K562 (cell line): ENCODE measurements around the gene ECPAS. TPM values are rescaled to one million over a fixed set of nuclear protein-coding genes. Genes with fewer than 3 reads are reported as not detected.

ENCODE experiments used
- ATAC-seq: fragments of 200-7000 bp; cut with Tn5 transposase; 3 replicates; pipeline ENCODE4 v1.9.1; 2020; ENCODE audit warnings: moderate library complexity
- BruUV-seq: library from RNA; stranded (reverse); fragments of 400-500 nt; replicated peaks from 2 replicates; lab custom pipeline; 2021; lab: Mats Ljungman, UMichigan
- CTCF ChIA-PET: fragments of 300-600 bp; formaldehyde crosslinking; extraction: SDS; loops from one replicate; lab custom pipeline; 2021; ENCODE audit warnings: low intra/inter-chr PET ratio; lab: Yijun Ruan, JAX
- POLR2A ChIA-PET: fragments of 300-600, 350-650 bp; sonication (Branson Sonifier 250); formaldehyde crosslinking; extraction: SDS; loops from one replicate; lab custom pipeline; 2021; ENCODE audit warnings: antibody characterized with exemption, inconsistent platforms; lab: Yijun Ruan, JAX
- DNase-seq, 4 experiments: peaks; one replicate each; pipeline versions ENCODE4 v3.0.0 to v3.0.0-alpha.2; 2011 to 2018; ENCODE audit warnings: low spot score in 3 of 4, mixed read lengths in 3 of 4; ENCODE audit errors: extremely low read depth in 1 of 4
- FAIRE-seq: peaks from 2 replicates; lab custom pipeline; 2011; peaks lifted over from hg19 to GRCh38; lab: Jason Lieb, UNC
- H2AFZ ChIP-seq: 2 replicates; pipeline ENCODE4 v1.6.0; 2011; ENCODE audit warnings: low read depth, low read length, control low read depth, inconsistent platforms
- H3K27ac ChIP-seq: fragments of 200-600 bp; 3 replicates; pipeline ENCODE4 v1.8.0; 2011; ENCODE audit warnings: low read depth, mild to moderate bottlenecking, control low read depth, inconsistent platforms, low read length, moderate library complexity, mixed read lengths; ENCODE audit errors: extremely low read depth
- H3K27me3 ChIP-seq, 2 experiments: fragments of 300-600 bp in 1 of 2; 2 replicates in 1 of 2; 3 replicates in 1 of 2; pipeline versions ENCODE4 v1.6.0 to v1.8.0; 2011; ENCODE audit warnings: inconsistent platforms in 2 of 2, low read length in 2 of 2, mild to moderate bottlenecking in 1 of 2, mixed read lengths in 1 of 2, moderate library complexity in 1 of 2; ENCODE audit not compliant: control insufficient read depth in 2 of 2, insufficient read depth in 2 of 2
- H3K36me3 ChIP-seq: fragments of 300-600 bp; 3 replicates; pipeline ENCODE4 v1.8.0; 2011; ENCODE audit warnings: mild to moderate bottlenecking, low read length, inconsistent platforms; ENCODE audit not compliant: control insufficient read depth, insufficient read depth
- H3K4me1 ChIP-seq, 2 experiments: fragments of 200-600 bp in 1 of 2; replicated peaks in 1 of 2; 2 replicates in 1 of 2; 3 replicates in 1 of 2; pipeline versions ENCODE4 v1.5.1 to v1.8.0; 2011; ENCODE audit warnings: inconsistent platforms in 2 of 2, low read length in 2 of 2, mild to moderate bottlenecking in 1 of 2, mixed read lengths in 1 of 2, moderate library complexity in 1 of 2; ENCODE audit not compliant: control insufficient read depth in 2 of 2, insufficient read depth in 2 of 2
- H3K4me2 ChIP-seq: 2 replicates; pipeline ENCODE4 v1.6.1; 2011; ENCODE audit warnings: low read length, control low read depth, inconsistent platforms, mixed read lengths; ENCODE audit not compliant: insufficient read depth
- H3K4me3 ChIP-seq: fragments of 200-600 bp; sonication (generic), shearing (Covaris generic); 2 replicates; pipeline ENCODE4 v1.5.1; 2016; ENCODE audit warnings: control low read depth, inconsistent platforms
- H3K79me2 ChIP-seq: fragments of 200-600 bp; 3 replicates; pipeline ENCODE4 v1.8.0; 2011; ENCODE audit warnings: low read length, inconsistent platforms; ENCODE audit not compliant: control insufficient read depth, insufficient read depth
- H3K9ac ChIP-seq, 2 experiments: 2 replicates each; pipeline versions ENCODE4 v1.6.0 to v1.6.1; 2011; ENCODE audit warnings: low read depth in 2 of 2, low read length in 2 of 2, control low read depth in 1 of 2, inconsistent platforms in 1 of 2, mild to moderate bottlenecking in 1 of 2, mixed read lengths in 1 of 2; ENCODE audit not compliant: insufficient read depth in 1 of 2
- H3K9me1 ChIP-seq: one replicate; pipeline ENCODE4 v1.6.0; 2011; ENCODE audit warnings: inconsistent platforms, mild to moderate bottlenecking, low read length, moderate library complexity; ENCODE audit not compliant: control insufficient read depth, insufficient read depth
- H3K9me3 ChIP-seq: replicated peaks from 2 replicates; pipeline ENCODE4 v1.5.1; 2011; ENCODE audit warnings: low read depth, low read length, inconsistent platforms; ENCODE audit not compliant: control insufficient read depth, insufficient read depth
- H4K20me1 ChIP-seq: replicated peaks from 2 replicates; pipeline ENCODE4 v1.6.1; 2011; ENCODE audit warnings: low read length, inconsistent platforms, mixed read lengths; ENCODE audit not compliant: control insufficient read depth, insufficient read depth
- CBFB ChIP-seq: sonication (generic); formaldehyde crosslinking; IDR thresholded peaks from 2 replicates; pipeline ENCODE4 v1.4.0; 2020; ENCODE audit warnings: mild to moderate bottlenecking, missing genetic modification reagents
- FOXA1 ChIP-seq: fragments of 450-650 bp; IDR thresholded peaks from 2 replicates; pipeline ENCODE4 v1.6.1; 2016; ENCODE audit warnings: mild to moderate bottlenecking, borderline replicate concordance
- HDAC3 ChIP-seq: fragments of 450-650 bp; IDR thresholded peaks from 2 replicates; pipeline ENCODE4 v1.6.1; 2018; ENCODE audit warnings: borderline replicate concordance, mild to moderate bottlenecking, moderate library complexity; ENCODE audit not compliant: partially characterized antibody
- HSF4 ChIP-seq: fragments of 250-450 bp; sonication (Bioruptor Pico); IDR thresholded peaks from 2 replicates; pipeline ENCODE4 v2.1.2; 2022; ENCODE audit warnings: mild to moderate bottlenecking, moderate library complexity, borderline replicate concordance
- LARP7 ChIP-seq: fragments of 450-650 bp; IDR thresholded peaks from 2 replicates; pipeline ENCODE4 v1.6.1; 2016
- PYGO2 ChIP-seq: fragments of 450-650 bp; IDR thresholded peaks from 2 replicates; pipeline ENCODE4 v1.6.1; 2016; ENCODE audit warnings: mild to moderate bottlenecking, missing genetic modification characterization, moderate library complexity, missing compliant biosample characterization
- SMAD3 ChIP-seq: fragments of 450-650 bp; formaldehyde crosslinking; conservative IDR thresholded peaks from 2 replicates; pipeline ENCODE4 v1.4.0; 2020; ENCODE audit warnings: mild to moderate bottlenecking
- TCF3 ChIP-seq: sonication (generic); formaldehyde crosslinking; IDR thresholded peaks from 2 replicates; pipeline ENCODE4 v1.4.0; 2020; ENCODE audit warnings: mild to moderate bottlenecking, missing genetic modification reagents
- TCF7L2 ChIP-seq: fragments of 150-350 bp; IDR thresholded peaks from 2 replicates; pipeline ENCODE4 v1.6.1; 2016; ENCODE audit warnings: low read depth, mild to moderate bottlenecking, low read length, moderate library complexity
- ZKSCAN3 ChIP-seq: fragments of 250-450 bp; sonication (Bioruptor Pico); IDR thresholded peaks from 2 replicates; pipeline ENCODE4 v1.4.0; 2020
- ZNF143 ChIP-seq: sonication (generic); formaldehyde crosslinking; IDR thresholded peaks from 2 replicates; pipeline ENCODE4 v1.9.0; 2022; ENCODE audit warnings: mild to moderate bottlenecking, missing genetic modification reagents
- ZNF444 ChIP-seq: fragments of 250-450 bp; sonication (Bioruptor Pico); IDR thresholded peaks from 2 replicates; pipeline ENCODE4 v1.4.0; 2020; ENCODE audit warnings: mild to moderate bottlenecking, moderate library complexity
- WGBS: fragments of 100-300 bp; shearing (Covaris generic); methylation state at CpG from one replicate; pipeline ENCODE4 v1.1.6; 2016; ENCODE audit warnings: low coverage, mixed read lengths; ENCODE audit not compliant: insufficient coverage; ENCODE audit errors: missing lambda C conversion rate; 5-methylcytosine and 5-hydroxymethylcytosine counted together
- in situ Hi-C: fragments of 300-500 bp; cut with MboI; formaldehyde crosslinking; loops from 4 replicates; pipeline ENCODE4 v1.15.0; 2018; ENCODE audit warnings: inconsistent platforms, mixed read lengths
- intact Hi-C: fragments of 100-400 bp; cut with micrococcal nuclease; formaldehyde crosslinking; loops from 2 replicates; pipeline ENCODE4 v1.14.2; 2022
- polyA plus RNA-seq, 8 experiments: library from polyadenylated mRNA; depleted of rRNA in 4 of 8; stranded (reverse) in 5 of 8; unstranded in 3 of 8; fragments of >200 nt; fragmentation: Nextera tagmentation in 2 of 8; fragmentation: Illumina TruSeq in 1 of 8; extraction: Ambion mirVana in 2 of 8; extraction: Trizol in 1 of 8; gene quantifications; 2 replicates each; pipeline versions ENCODE4 v1.2.1 to v1.2.3, GENCODE V29; 2011 to 2014; ENCODE audit warnings: inconsistent platforms in 1 of 8, missing spikeins in 1 of 8
- total RNA-seq, 7 experiments: library from RNA; depleted of rRNA in 6 of 7; stranded (reverse); fragments of >200 nt in 6 of 7; fragmentation: Illumina TruSeq in 2 of 7; extraction: Trizol in 2 of 7; gene quantifications; 2 replicates each; pipeline versions ENCODE4 v1.2.1 to v1.2.3, GENCODE V29; 2011 to 2021; ENCODE audit warnings: low replicate concordance in 1 of 7
- TF ChIP-seq, protein P1 (sequence below): fragments of 250-450 bp; sonication (Bioruptor Pico); IDR thresholded peaks from 2 replicates; pipeline ENCODE4 v1.4.0; 2020; ENCODE audit warnings: mild to moderate bottlenecking
- TF ChIP-seq, protein P2 (sequence below): fragments of 450-650 bp; formaldehyde crosslinking; IDR thresholded peaks from 2 replicates; pipeline ENCODE4 v1.4.0; 2020; ENCODE audit warnings: mild to moderate bottlenecking, mixed read lengths

ECPAS gene
- total and polyA plus RNA-seq, 9 of the 15 experiments (the other 6 are each of a cell fraction or from before 2014, with no cell fraction given) = 14.5 to 90.9 (median 75.7) TPM

DNA sequence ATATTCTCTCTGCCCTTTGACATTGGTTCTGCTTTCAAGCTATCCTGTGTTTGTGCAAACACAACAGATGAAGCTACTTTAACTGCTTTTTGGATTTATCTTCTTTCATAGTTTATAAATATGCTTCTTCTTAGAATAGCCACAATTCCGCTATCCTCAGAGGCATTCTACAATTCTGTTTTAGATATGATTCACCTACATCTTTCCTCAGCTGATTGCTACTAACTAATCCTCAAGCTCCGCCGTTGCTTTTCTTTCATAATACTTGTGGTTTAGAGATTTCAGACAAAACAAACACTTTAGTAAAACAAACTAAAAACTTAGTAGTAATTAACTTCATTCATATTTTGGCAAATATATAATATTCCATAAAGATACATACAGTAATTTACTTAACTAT lies 52.5 kb downstream of the ECPAS start:
- no peaks in the 10 kb centered on the region for H3K9me3 ChIP-seq
- peaks cover 84% of the 10 kb centered on the region for H3K36me3 ChIP-seq
- H3K4me1 ChIP-seq = 0 out of 5 replicates have a peak, but pooled peaks cover 0 to 2% of the 10 kb centered on the region in 2 experiments
- FAIRE-seq (no peak), DNase-seq (no peak), ATAC-seq (no peak)
- no peak overlapping the region for H3K27ac ChIP-seq
- no peaks in the 10 kb centered on the region for H4K20me1 ChIP-seq
- WGBS = 78% methylated on average over 3 of the region's 3 CpGs
- H3K27me3 ChIP-seq = no peaks in the 10 kb centered on the region
- no peak overlapping the region for H2AFZ ChIP-seq
- POLR2A ChIA-PET = interaction anchor here (0.6 kb wide), 1 partner anchor 7 kb away, joined by 3 read pairs; no protein-coding TSS in a partner anchor
- CTCF ChIA-PET = no interaction called here
- no peak overlapping the region for H3K4me2 ChIP-seq
- TF ChIP-seq TCF3 (CRISPR knock-in tag) = peak; percentile 46
- TF ChIP-seq PYGO2 (tag) = no peak
- no peak overlapping the region for H3K9ac ChIP-seq
- in situ Hi-C loops = no loop called here
- H3K4me3 ChIP-seq = no peak overlapping the region
- no peaks in the 10 kb centered on the region for H3K79me2 ChIP-seq
- H3K9me1 ChIP-seq = no peaks in the 10 kb centered on the region
- BruUV-seq = no TSS peak
- intact Hi-C loops = no loop called here

DNA sequence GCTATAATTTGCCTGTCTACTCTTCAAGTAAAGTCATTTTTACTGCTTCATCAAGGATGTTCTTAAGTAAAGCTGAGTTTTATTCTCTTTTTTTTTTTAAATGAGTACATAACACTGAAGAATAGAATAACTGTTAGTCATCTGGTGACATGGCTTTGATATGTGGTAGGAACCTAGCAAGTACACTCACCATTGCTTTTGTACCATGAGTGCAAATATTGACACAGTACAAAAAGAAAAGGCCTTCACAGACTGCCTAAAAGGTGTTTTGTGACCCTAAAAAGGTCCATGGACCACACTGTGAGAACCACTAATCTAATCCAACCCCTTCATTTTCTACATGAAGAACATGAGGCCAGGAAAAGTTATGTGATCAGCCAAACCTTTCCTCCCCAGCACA lies 55.0 kb downstream of the ECPAS start:
- intact Hi-C loops (loop anchor here (2.0 kb wide), 1 partner anchor 20 kb away; no protein-coding TSS in a partner anchor), in situ Hi-C loops (no loop called here)
- no peak for DNase-seq
- H4K20me1 ChIP-seq = no peaks in the 10 kb centered on the region
- H3K79me2 ChIP-seq = no peaks in the 10 kb centered on the region
- POLR2A ChIA-PET = interaction anchor here (0.6 kb wide), 1 partner anchor 45 kb away, joined by 3 read pairs; no protein-coding TSS in a partner anchor
- H3K4me1 ChIP-seq = 0 out of 5 replicates have a peak, but pooled peaks cover 0 to 2% of the 10 kb centered on the region in 2 experiments
- H3K36me3 ChIP-seq = peaks cover 88% of the 10 kb centered on the region
- ATAC-seq = no peak
- BruUV-seq = no TSS peak
- CTCF ChIA-PET = interaction anchor here (0.7 kb wide), 1 partner anchor 813 kb away, joined by 3 read pairs; no protein-coding TSS in a partner anchor
- H3K9me3 ChIP-seq = no peaks in the 10 kb centered on the region
- no peak for FAIRE-seq
- no peak overlapping the region for H3K4me2 ChIP-seq
- no peak overlapping the region for H3K4me3 ChIP-seq
- no peak overlapping the region for H3K9ac ChIP-seq
- no peak overlapping the region for H2AFZ ChIP-seq
- H3K27ac ChIP-seq = no peak overlapping the region
- H3K9me1 ChIP-seq = no peaks in the 10 kb centered on the region
- H3K27me3 ChIP-seq = no peaks in the 10 kb centered on the region
- TF ChIP-seq HDAC3 (no peak), CBFB (no peak), FOXA1 (no peak), TCF7L2 (no peak), LARP7 (no peak), ZNF444 (CRISPR knock-in tag) (no peak), ZKSCAN3 (CRISPR knock-in tag) (no peak), HSF4 (no peak), ZNF143 (no peak), SMAD3 (no peak)
- TF ChIP-seq, protein P1, sequence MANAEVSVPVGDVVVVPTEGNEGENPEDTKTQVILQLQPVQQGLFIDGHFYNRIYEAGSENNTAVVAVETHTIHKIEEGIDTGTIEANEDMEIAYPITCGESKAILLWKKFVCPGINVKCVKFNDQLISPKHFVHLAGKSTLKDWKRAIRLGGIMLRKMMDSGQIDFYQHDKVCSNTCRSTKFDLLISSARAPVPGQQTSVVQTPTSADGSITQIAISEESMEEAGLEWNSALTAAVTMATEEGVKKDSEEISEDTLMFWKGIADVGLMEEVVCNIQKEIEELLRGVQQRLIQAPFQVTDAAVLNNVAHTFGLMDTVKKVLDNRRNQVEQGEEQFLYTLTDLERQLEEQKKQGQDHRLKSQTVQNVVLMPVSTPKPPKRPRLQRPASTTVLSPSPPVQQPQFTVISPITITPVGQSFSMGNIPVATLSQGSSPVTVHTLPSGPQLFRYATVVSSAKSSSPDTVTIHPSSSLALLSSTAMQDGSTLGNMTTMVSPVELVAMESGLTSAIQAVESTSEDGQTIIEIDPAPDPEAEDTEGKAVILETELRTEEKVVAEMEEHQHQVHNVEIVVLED (CRISPR knock-in tag) = no peak
- TF ChIP-seq, protein P2, sequence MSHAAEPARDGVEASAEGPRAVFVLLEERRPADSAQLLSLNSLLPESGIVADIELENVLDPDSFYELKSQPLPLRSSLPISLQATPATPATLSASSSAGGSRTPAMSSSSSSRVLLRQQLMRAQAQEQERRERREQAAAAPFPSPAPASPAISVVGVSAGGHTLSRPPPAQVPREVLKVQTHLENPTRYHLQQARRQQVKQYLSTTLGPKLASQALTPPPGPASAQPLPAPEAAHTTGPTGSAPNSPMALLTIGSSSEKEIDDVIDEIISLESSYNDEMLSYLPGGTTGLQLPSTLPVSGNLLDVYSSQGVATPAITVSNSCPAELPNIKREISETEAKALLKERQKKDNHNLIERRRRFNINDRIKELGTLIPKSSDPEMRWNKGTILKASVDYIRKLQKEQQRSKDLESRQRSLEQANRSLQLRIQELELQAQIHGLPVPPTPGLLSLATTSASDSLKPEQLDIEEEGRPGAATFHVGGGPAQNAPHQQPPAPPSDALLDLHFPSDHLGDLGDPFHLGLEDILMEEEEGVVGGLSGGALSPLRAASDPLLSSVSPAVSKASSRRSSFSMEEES = no peak
